H9 (cell line): ENCODE results near the gene FNDC8. TPM values are rescaled to one million over a fixed set of nuclear protein-coding genes. Genes with fewer than 3 reads are reported as not detected.

Source experiments
- DNase-seq: peaks from one replicate; pipeline ENCODE4 v3.0.0-alpha.2; 2017
- H2AFZ ChIP-seq: one replicate; pipeline ENCODE4 v1.6.1; 2013; ENCODE audit warnings: mild to moderate bottlenecking, low read length, control low read depth, moderate library complexity
- H2AK5ac ChIP-seq: 2 replicates; pipeline ENCODE4 v1.6.1; 2013; ENCODE audit warnings: low read length, control low read depth, mixed read lengths; ENCODE audit not compliant: insufficient read length
- H2BK120ac ChIP-seq: one replicate; pipeline ENCODE4 v1.6.1; 2013; ENCODE audit warnings: low read depth, mild to moderate bottlenecking, low read length, control low read depth, inconsistent platforms; ENCODE audit not compliant: poor library complexity, severe bottlenecking
- H2BK12ac ChIP-seq: 2 replicates; pipeline ENCODE4 v1.6.1; 2013; ENCODE audit warnings: low read length, control low read depth, mixed read lengths, low read depth; ENCODE audit not compliant: insufficient read length
- H2BK15ac ChIP-seq: 2 replicates; pipeline ENCODE4 v1.6.1; 2013; ENCODE audit warnings: low read depth, low read length, control low read depth
- H2BK20ac ChIP-seq: one replicate; pipeline ENCODE4 v1.6.1; 2013; ENCODE audit warnings: low read depth, mild to moderate bottlenecking, low read length, control low read depth, inconsistent platforms; ENCODE audit not compliant: poor library complexity, severe bottlenecking
- H2BK5ac ChIP-seq: 2 replicates; pipeline ENCODE4 v1.6.1; 2013; ENCODE audit warnings: low read length, control low read depth, mixed read lengths; ENCODE audit not compliant: insufficient read length
- H3K14ac ChIP-seq: 2 replicates; pipeline ENCODE4 v1.6.1; 2013; ENCODE audit warnings: low read length, control low read depth; ENCODE audit not compliant: insufficient read depth
- H3K18ac ChIP-seq: 2 replicates; pipeline ENCODE4 v1.6.1; 2013; ENCODE audit warnings: low read depth, mild to moderate bottlenecking, mixed read lengths, low read length, control low read depth; ENCODE audit not compliant: insufficient read length
- H3K23ac ChIP-seq: 2 replicates; pipeline ENCODE4 v1.6.1; 2013; ENCODE audit warnings: low read length, control low read depth, mixed read lengths, low read depth; ENCODE audit not compliant: insufficient read length
- H3K23me2 ChIP-seq: 2 replicates; pipeline ENCODE4 v1.6.1; 2013; ENCODE audit warnings: low read depth, mild to moderate bottlenecking, mixed read lengths, low read length, control low read depth; ENCODE audit not compliant: insufficient read length, poor library complexity, severe bottlenecking
- H3K27ac ChIP-seq: 2 replicates; pipeline ENCODE4 v1.5.1; 2013; ENCODE audit warnings: low read length, control low read depth, mixed read lengths, low read depth; ENCODE audit not compliant: insufficient read length
- H3K27me3 ChIP-seq: 2 replicates; pipeline ENCODE4 v1.6.1; 2013; ENCODE audit warnings: low read length, control low read depth, inconsistent platforms; ENCODE audit not compliant: insufficient read depth
- H3K4ac ChIP-seq: 2 replicates; pipeline ENCODE4 v1.6.1; 2013; ENCODE audit warnings: low read depth, mild to moderate bottlenecking, control low read depth, inconsistent platforms, low read length, moderate library complexity
- H3K4me1 ChIP-seq: 2 replicates; pipeline ENCODE4 v1.6.1; 2013; ENCODE audit warnings: low read length, control low read depth, inconsistent platforms; ENCODE audit not compliant: insufficient read depth
- H3K4me2 ChIP-seq: 2 replicates; pipeline ENCODE4 v1.6.1; 2013; ENCODE audit warnings: low read length, control low read depth, mixed read lengths; ENCODE audit not compliant: insufficient read length, insufficient read depth
- H3K56ac ChIP-seq: 2 replicates; pipeline ENCODE4 v1.6.1; 2013; ENCODE audit warnings: low read depth, mild to moderate bottlenecking, mixed read lengths, low read length, control low read depth; ENCODE audit not compliant: insufficient read length
- H3K79me1 ChIP-seq: 2 replicates; pipeline ENCODE4 v1.6.1; 2013; ENCODE audit warnings: low read depth, mild to moderate bottlenecking, moderate library complexity, low read length, control low read depth, inconsistent platforms; ENCODE audit not compliant: insufficient read depth, poor library complexity, severe bottlenecking
- H3K79me2 ChIP-seq: 2 replicates; pipeline ENCODE4 v1.6.1; 2013; ENCODE audit warnings: low read length, control low read depth, inconsistent platforms; ENCODE audit not compliant: insufficient read depth
- H3K9ac ChIP-seq: 2 replicates; pipeline ENCODE4 v1.6.1; 2013; ENCODE audit warnings: low read length, control low read depth, mixed read lengths; ENCODE audit not compliant: insufficient read length; ENCODE audit errors: extremely low read depth
- H3K9me3 ChIP-seq: one replicate; pipeline ENCODE4 v1.6.1; 2013; ENCODE audit warnings: low read depth, low read length, inconsistent platforms; ENCODE audit not compliant: control insufficient read depth
- H3T11ph ChIP-seq: one replicate; pipeline ENCODE4 v1.6.1; 2013; ENCODE audit warnings: mild to moderate bottlenecking, low read length, control low read depth, inconsistent platforms
- H4K20me1 ChIP-seq: one replicate; pipeline ENCODE4 v1.6.1; 2013; ENCODE audit not compliant: control insufficient read depth, insufficient read length, insufficient read depth
- H4K5ac ChIP-seq: 2 replicates; pipeline ENCODE4 v1.6.1; 2013; ENCODE audit warnings: low read depth, mild to moderate bottlenecking, mixed read lengths, low read length, control low read depth; ENCODE audit not compliant: insufficient read length
- H4K8ac ChIP-seq: replicated peaks from 2 replicates; pipeline ENCODE4 v1.6.1; 2013; ENCODE audit warnings: low read length, control low read depth, mixed read lengths, low read depth; ENCODE audit not compliant: insufficient read length
- H4K91ac ChIP-seq: 2 replicates; pipeline ENCODE4 v1.6.1; 2013; ENCODE audit warnings: low read depth, mild to moderate bottlenecking, moderate library complexity, mixed read lengths, low read length, control low read depth; ENCODE audit not compliant: insufficient read length
- H3K27ac Mint-ChIP-seq, 3 experiments: 2 replicates in 2 of 3; 3 replicates in 1 of 3; pipeline ENCODE4 v1.8.0; 2020 to 2021; ENCODE audit warnings: mixed read lengths in 3 of 3, mild to moderate bottlenecking in 1 of 3, moderate library complexity in 1 of 3
- H3K27me3 Mint-ChIP-seq: 2 replicates; pipeline ENCODE4 v1.8.0; 2021; ENCODE audit warnings: low read depth, mild to moderate bottlenecking, moderate library complexity, mixed read lengths
- H3K36me3 Mint-ChIP-seq, 3 experiments: 2 replicates in 2 of 3; 3 replicates in 1 of 3; pipeline ENCODE4 v1.8.0; 2020 to 2021; ENCODE audit warnings: low read depth in 3 of 3, mixed read lengths in 3 of 3; ENCODE audit not compliant: insufficient read depth in 1 of 3
- H3K4me1 Mint-ChIP-seq, 2 experiments: 2 replicates each; pipeline ENCODE4 v1.8.0; 2020; ENCODE audit warnings: mixed read lengths in 2 of 2
- H3K4me3 Mint-ChIP-seq, 2 experiments: 2 replicates in 1 of 2; 3 replicates in 1 of 2; pipeline ENCODE4 v1.8.0; 2020 to 2021; ENCODE audit warnings: mild to moderate bottlenecking in 2 of 2, mixed read lengths in 2 of 2, moderate library complexity in 1 of 2
- H3K9me3 Mint-ChIP-seq, 2 experiments: 2 replicates in 1 of 2; 3 replicates in 1 of 2; pipeline ENCODE4 v1.8.0; 2020; ENCODE audit warnings: mild to moderate bottlenecking in 2 of 2, mixed read lengths in 2 of 2, moderate library complexity in 1 of 2
- CTCF ChIP-seq: fragments of 200-600 bp; sonication (generic); conservative IDR thresholded peaks from 3 replicates; pipeline ENCODE4 v1.8.0; 2021; ENCODE audit warnings: antibody characterized with exemption, mild to moderate bottlenecking
- WGBS: extraction: QIAGEN DNeasy Blood & Tissue Kit; methylation state at CpG from one replicate; pipeline ENCODE4 v1.1.7; 2013; ENCODE audit warnings: missing lambda C conversion rate, low lambda C conversion rate, mixed read lengths; ENCODE audit not compliant: insufficient read length; ENCODE audit errors: extremely low coverage; 5-methylcytosine and 5-hydroxymethylcytosine counted together
- total RNA-seq: library from RNA; stranded (reverse); gene quantifications from 2 replicates; pipeline ENCODE4 v1.2.1, GENCODE V29; 2021

The FNDC8 gene
- total RNA-seq, 1 experiment from 2014 or later, result not detected

- Histone ChIP-seq H3K56ac (no peak overlapping the region), H3K4ac (no peak overlapping the region), H2BK120ac (no peak overlapping the region), H3K23ac (no peak overlapping the region), H3K27me3 (no peaks in the 10 kb centered on the region), H2AK5ac (no peak overlapping the region), H3K4me1 (no peaks in the 10 kb centered on the region; the same call in 1 of the 2 replicates), H3K79me1 (no peaks in the 10 kb centered on the region), H3K14ac (no peak overlapping the region), H3K79me2 (no peaks in the 10 kb centered on the region), H2BK20ac (no peak overlapping the region), H3K18ac (no peak overlapping the region), H4K91ac (no peak overlapping the region), H3K23me2 (no peaks in the 10 kb centered on the region), H3K9me3 (no peaks in the 10 kb centered on the region), H3K9ac (no peak overlapping the region), H4K5ac (no peak overlapping the region), H4K8ac (no peak overlapping the region), H3T11ph (no peak overlapping the region), H2AFZ (no peak overlapping the region), H4K20me1 (no peaks in the 10 kb centered on the region), H2BK5ac (no peak overlapping the region), H2BK15ac (no peak overlapping the region), H3K27ac (no peak overlapping the region), H3K4me2 (no peak overlapping the region), H2BK12ac (no peak overlapping the region)
- Mint-ChIP-seq H3K27ac (no peak overlapping the region), H3K36me3 (no peaks in the 10 kb centered on the region), H3K4me1 (peaks cover 7 to 8% of the 10 kb centered on the region in 2 experiments), H3K9me3 (no peaks in the 10 kb centered on the region), H3K27me3 (no peaks in the 10 kb centered on the region), H3K4me3 (no peak overlapping the region)
- no peak for DNase-seq
- TF ChIP-seq CTCF, result no peak
- WGBS, result no CpG with 5 or more reads among the region's 5 CpGs
Observed at GRCh38 chr17:35164716-35165115, 43.3 kb downstream of the FNDC8 start.
